HG03565 (cell line): Measurements from ENCODE around the gene NUDT3.
A peak's percentile ranks its signal among the peaks of the same experiment; 100 is the strongest.

Source experiments
- ATAC-seq: cut with Tn5 transposase; IDR thresholded peaks from one replicate; pipeline ENCODE4 v1.9.1; 2021; ENCODE audit warnings: mild to moderate bottlenecking, moderate library complexity; ENCODE audit not compliant: unreplicated experiment

Gene NUDT3

DNA sequence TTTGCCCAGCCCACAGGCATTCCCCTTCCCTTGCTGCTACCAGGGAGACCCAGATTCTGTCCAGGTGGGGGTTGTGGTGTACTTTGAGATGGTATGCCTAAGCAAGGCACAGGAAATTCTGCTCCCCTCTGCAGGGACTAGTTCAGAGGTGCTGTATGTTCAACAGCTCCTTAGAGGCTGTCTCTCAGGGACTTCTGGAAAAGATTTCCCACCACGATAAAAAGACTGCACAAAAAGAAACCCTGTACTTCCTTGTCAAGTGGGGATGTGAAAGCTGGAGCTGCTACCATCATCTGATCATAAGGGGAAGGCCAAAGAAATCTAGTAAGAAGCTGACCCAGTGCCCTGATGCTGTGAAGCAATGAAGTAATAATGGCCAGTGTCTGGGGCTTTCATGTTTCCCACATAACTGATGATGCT is 92.1 kb downstream of the NUDT3 start:
- ATAC-seq = no peak

- ATAC-seq = no peak
Observed at GRCh38 chr6:34298941-34299340, 93.5 kb downstream of the NUDT3 start.

- ATAC-seq = peak; percentile 55
Observed at GRCh38 chr6:34295721-34296120, 96.7 kb downstream of the NUDT3 start.

- ATAC-seq = no peak
Observed at GRCh38 chr6:34292954-34293353, 99.5 kb downstream of the NUDT3 start.

GRCh38 chr6:34289137-34289536 is 103.3 kb downstream of the NUDT3 start:
- ATAC-seq = no peak

- ATAC-seq = no peak
Observed at GRCh38 chr6:34288581-34288980, 103.9 kb downstream of the NUDT3 start.

DNA sequence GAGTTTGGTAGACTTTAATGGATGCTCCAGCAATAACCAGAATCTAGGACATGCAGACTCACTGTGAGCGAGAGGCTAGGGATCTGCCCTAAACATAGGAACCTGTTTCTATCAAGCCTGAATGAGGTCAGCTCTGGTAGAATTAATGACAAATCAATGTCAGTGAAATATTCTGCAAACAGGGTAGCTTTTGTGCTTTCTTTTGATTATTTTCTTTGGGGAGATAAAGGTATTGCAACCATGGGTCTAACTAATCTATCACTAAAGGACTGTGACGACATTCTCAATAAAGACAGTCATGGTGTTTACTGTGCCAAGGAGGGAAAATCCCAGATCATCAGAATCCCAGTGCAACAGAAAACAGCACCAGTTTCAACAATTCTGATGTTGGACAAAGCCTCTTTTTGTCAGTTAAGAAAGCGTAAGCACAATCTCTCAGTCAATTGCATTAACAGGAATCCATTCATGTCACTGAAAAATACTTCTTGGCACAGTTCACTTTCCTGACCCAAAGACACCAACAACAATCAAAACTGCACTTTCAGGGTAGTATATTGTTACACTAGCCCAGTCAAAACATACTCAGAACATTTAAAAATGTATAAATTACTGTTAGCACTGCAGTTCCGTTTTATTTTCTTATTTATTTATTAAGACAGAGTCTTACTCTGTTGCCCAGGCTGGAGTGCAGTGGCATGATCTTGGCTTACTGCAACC is 106.9 kb downstream of the NUDT3 start:
- no peak for ATAC-seq

- no peak for ATAC-seq
Observed at GRCh38 chr6:34284563-34285447, 107.7 kb downstream of the NUDT3 start.

DNA sequence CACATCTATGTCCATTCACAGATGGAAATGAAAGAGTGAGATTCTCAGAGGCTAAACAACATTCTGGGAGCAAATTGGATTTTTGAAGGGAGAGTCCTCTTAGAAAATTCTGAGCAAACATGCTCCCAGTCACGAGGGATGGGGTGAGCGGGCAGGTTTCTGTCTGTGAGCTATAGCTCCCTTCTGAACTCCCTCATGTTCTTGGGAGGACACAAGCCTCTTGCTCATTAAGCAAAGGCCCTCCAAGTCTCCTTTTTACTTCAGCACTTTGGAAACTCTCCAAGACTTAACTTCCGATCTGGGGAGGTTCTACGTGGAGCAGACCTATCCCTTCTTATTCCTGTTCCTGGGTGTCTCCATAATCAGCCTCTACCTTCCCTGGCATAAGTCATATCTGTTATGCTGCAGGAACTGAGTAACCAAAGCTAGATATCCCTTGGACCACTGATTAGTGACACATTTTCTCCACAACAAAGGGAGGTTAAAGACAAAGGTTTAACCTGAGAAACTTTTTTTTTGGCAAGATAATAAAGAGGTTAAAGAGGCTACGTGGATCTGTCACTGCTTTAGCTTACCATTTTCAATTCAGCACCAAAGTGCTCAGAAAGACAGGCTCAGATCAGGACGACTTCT is 110.7 kb downstream of the NUDT3 start:
- ATAC-seq = no peak

DNA sequence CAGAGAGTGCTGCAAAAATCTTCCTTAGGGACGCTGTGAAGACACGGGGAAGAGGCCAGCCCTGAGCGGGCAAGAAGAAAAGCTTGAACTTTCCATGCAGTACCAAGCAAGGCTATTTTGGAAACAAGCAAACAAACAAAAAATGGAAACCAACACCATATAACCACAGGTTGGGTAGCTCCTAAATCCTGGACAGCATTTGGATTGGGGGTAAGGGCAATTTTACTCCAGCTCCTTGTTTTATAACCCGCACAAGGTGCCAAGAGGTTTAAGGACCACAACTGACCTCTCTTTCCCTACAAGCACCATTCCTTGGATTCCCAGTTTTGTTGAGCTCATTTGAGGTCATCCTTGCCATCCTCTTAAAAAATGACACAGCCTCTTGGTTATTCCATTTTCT is 112.3 kb downstream of the NUDT3 start:
- no peak for ATAC-seq

- no peak for ATAC-seq
Observed at GRCh38 chr6:34278833-34279232, 113.6 kb downstream of the NUDT3 start.

- no peak for ATAC-seq
Observed at GRCh38 chr6:34277763-34278112, 114.7 kb downstream of the NUDT3 start.

GRCh38 chr6:34276881-34277762 is 115.3 kb downstream of the NUDT3 start:
- ATAC-seq = no peak

- no peak for ATAC-seq
Observed at GRCh38 chr6:34276191-34276590, 116.3 kb downstream of the NUDT3 start.

DNA sequence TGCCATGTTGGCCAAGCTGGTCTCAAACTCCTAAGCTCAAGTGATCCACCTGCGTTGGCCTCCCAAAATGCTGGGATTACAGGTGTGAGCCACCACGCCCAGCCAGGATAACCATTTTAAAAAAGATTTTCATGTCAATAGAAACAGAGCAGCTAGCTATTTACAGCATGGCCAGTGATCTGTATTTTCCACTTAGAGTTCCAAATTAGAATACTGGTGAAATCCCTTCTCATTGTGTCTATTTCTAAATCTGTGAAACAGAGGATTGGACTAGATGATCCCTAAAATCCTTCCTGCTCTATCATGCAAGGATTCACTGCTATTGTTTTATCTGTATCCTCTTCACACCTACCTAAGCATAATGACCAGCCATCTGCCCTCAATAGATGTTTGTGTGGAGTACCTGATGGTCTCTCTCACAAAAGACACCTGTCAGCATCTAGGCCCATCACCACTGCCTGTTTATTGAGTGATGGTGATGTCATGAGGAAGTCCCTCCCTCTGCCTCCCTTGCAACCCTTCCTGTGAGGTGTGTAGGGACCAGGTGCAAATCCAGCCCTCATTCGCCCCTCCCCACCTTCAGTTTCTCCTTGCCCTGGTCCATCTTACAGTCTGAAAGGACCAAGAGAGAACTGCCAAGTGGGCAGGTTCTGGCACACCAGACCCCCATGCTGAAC is 117.2 kb downstream of the NUDT3 start:
- ATAC-seq = no peak

DNA sequence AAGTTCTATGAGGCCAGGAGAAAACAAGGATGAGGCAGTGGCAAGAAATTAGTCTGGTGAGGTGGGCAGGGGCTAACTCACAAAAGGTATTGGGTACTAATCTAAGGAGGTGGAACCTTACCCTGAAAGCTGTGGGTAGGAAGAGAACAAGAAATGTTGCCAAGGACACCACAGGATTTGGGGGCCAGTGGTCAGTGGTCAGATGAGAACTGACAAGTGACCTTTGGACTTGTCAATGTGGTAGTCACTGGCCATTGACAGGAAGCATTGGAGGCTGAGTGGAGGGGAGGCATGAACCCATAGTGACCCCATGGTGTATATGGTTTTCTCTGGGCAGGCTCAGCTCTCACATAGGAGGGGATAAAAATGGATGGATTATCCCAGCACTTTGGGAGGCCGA is 118.3 kb downstream of the NUDT3 start:
- no peak for ATAC-seq

DNA sequence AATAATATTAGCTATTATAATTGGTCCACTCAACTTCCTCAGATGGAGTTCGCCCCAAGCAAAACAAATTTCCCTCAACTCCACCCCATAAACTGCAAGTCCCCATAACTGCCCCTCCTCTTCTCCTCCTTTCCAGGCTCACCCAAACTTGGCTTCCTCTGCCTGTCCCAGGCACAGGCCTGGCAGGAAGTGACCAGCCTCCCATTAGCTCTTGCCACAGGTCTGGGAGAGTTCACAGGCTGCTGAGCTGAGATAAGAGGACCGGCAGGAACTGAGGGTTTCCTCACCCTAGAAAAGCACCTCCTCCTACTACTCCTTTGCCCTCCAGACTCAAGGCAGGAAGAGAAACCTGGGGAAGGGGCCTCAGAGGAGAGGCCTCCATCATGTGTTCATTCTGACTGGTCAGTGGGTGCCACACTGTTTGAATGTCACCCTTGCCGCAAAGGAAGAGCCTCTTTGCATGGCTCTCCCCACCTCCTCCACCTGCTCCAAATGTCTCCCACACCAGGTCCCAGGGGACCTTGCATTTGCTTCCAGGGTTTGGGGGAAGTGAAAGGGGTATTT is 119.1 kb downstream of the NUDT3 start:
- ATAC-seq = no peak

GRCh38 chr6:34272013-34272926 is 120.2 kb downstream of the NUDT3 start:
- no peak for ATAC-seq
